Adipocyte (in vitro differentiated cells): ENCODE measurements around the gene KRT26.
A peak's percentile ranks its signal among the peaks of the same experiment; 100 is the strongest.

Experiments used
- DNase-seq: peaks from one replicate; pipeline ENCODE4 v3.0.0-alpha.2; 2015; ENCODE audit warnings: low read depth
- H3K27me3 ChIP-seq: replicated peaks from 2 replicates; pipeline ENCODE4 v1.7.0; 2013; ENCODE audit warnings: mild to moderate bottlenecking, low read length, moderate library complexity; ENCODE audit not compliant: control insufficient read depth, insufficient read depth
- H3K36me3 ChIP-seq: 2 replicates; pipeline ENCODE4 v1.7.0; 2013; ENCODE audit warnings: low read length, mild to moderate bottlenecking, moderate library complexity; ENCODE audit not compliant: control insufficient read depth, insufficient read depth, severe bottlenecking
- H3K4me1 ChIP-seq: 2 replicates; pipeline ENCODE4 v1.7.0; 2013; ENCODE audit warnings: mild to moderate bottlenecking, low read length, moderate library complexity; ENCODE audit not compliant: control insufficient read depth, insufficient read depth
- H3K4me3 ChIP-seq: 2 replicates; pipeline ENCODE4 v1.7.0; 2013; ENCODE audit warnings: mild to moderate bottlenecking, low read length, moderate library complexity
- H3K9ac ChIP-seq: 2 replicates; pipeline ENCODE4 v1.7.0; 2013; ENCODE audit warnings: mild to moderate bottlenecking, low read length, moderate library complexity
- H3K9me3 ChIP-seq: 2 replicates; pipeline ENCODE4 v1.7.0; 2013; ENCODE audit warnings: mild to moderate bottlenecking, low read length, moderate library complexity; ENCODE audit not compliant: control insufficient read depth

KRT26 gene

GRCh38 chr17:40727447-40728231 lies 44.4 kb downstream of the KRT26 start:
- Histone ChIP-seq H3K4me3 (peak overlapping the region; percentile 58), H3K9ac (peak overlapping the region; percentile 55), H3K9me3 (no peaks in the 10 kb centered on the region), H3K4me1 (peaks cover 21% of the 10 kb centered on the region), H3K27me3 (no peaks in the 10 kb centered on the region), H3K36me3 (no peaks in the 10 kb centered on the region)
- peak; percentile 52 for DNase-seq

GRCh38 chr17:40726919-40727318 lies 45.1 kb downstream of the KRT26 start:
- Histone ChIP-seq H3K36me3 (no peaks in the 10 kb centered on the region), H3K9me3 (no peaks in the 10 kb centered on the region), H3K4me3 (no peak overlapping the region), H3K4me1 (peaks cover 26% of the 10 kb centered on the region), H3K9ac (peak overlapping the region; percentile 55), H3K27me3 (no peaks in the 10 kb centered on the region)
- DNase-seq: no peak

GRCh38 chr17:40724656-40725055 lies 47.3 kb downstream of the KRT26 start:
- H3K4me1 ChIP-seq: peaks cover 33% of the 10 kb centered on the region
- H3K4me3 ChIP-seq: no peak overlapping the region
- H3K36me3 ChIP-seq: no peaks in the 10 kb centered on the region
- no peaks in the 10 kb centered on the region for H3K27me3 ChIP-seq
- no peak overlapping the region for H3K9ac ChIP-seq
- H3K9me3 ChIP-seq: no peaks in the 10 kb centered on the region
- DNase-seq: no peak

GRCh38 chr17:40722241-40722640 lies 49.8 kb downstream of the KRT26 start:
- Histone ChIP-seq H3K27me3 (no peaks in the 10 kb centered on the region), H3K9ac (no peak overlapping the region), H3K4me3 (no peak overlapping the region), H3K4me1 (peaks cover 27% of the 10 kb centered on the region), H3K36me3 (no peaks in the 10 kb centered on the region), H3K9me3 (no peaks in the 10 kb centered on the region)
- no peak for DNase-seq

GRCh38 chr17:40720899-40721298 lies 51.1 kb downstream of the KRT26 start:
- Histone ChIP-seq H3K9ac (no peak overlapping the region), H3K27me3 (no peaks in the 10 kb centered on the region), H3K9me3 (no peaks in the 10 kb centered on the region), H3K4me3 (no peak overlapping the region), H3K36me3 (no peaks in the 10 kb centered on the region), H3K4me1 (peaks cover 19% of the 10 kb centered on the region)
- DNase-seq: no peak

- Histone ChIP-seq H3K4me3 (no peak overlapping the region), H3K9ac (peak overlapping the region; percentile 53), H3K9me3 (no peaks in the 10 kb centered on the region), H3K27me3 (no peaks in the 10 kb centered on the region), H3K36me3 (no peaks in the 10 kb centered on the region), H3K4me1 (peaks cover 19% of the 10 kb centered on the region)
- DNase-seq: no peak
Measured at GRCh38 chr17:40718930-40719329, 53.1 kb downstream of the KRT26 start.

GRCh38 chr17:40717776-40718175 lies 54.2 kb downstream of the KRT26 start:
- DNase-seq: no peak
- Histone ChIP-seq H3K36me3 (no peaks in the 10 kb centered on the region), H3K9me3 (no peaks in the 10 kb centered on the region), H3K9ac (no peak overlapping the region), H3K27me3 (no peaks in the 10 kb centered on the region), H3K4me1 (peaks cover 14% of the 10 kb centered on the region), H3K4me3 (no peak overlapping the region)
